Liver (tissue), 9 donors: ENCODE results near the gene GLP1R. TPM values are rescaled to one million over a fixed set of nuclear protein-coding genes. Genes with fewer than 3 reads are reported as not detected.

ENCODE experiments used
- DNase-seq: peaks from one replicate; pipeline ENCODE4 v3.0.0-alpha.2; 2017; ENCODE audit warnings: low spot score
- H3K27ac ChIP-seq, 2 donors: one replicate each; pipeline ENCODE4 v1.7.0; 2013; ENCODE audit warnings: inconsistent platforms in 2 of 2, low read length in 2 of 2, control low read depth in 1 of 2, low read depth in 1 of 2, mild to moderate bottlenecking in 1 of 2
- H3K27me3 ChIP-seq, 4 donors: one replicate each; pipeline versions ENCODE4 v1.6.1 to v1.7.0; 2013; ENCODE audit warnings: low read length in 3 of 4, inconsistent platforms in 1 of 4, mild to moderate bottlenecking in 1 of 4, moderate library complexity in 1 of 4; ENCODE audit not compliant: control insufficient read depth in 4 of 4, insufficient read depth in 4 of 4
- H3K36me3 ChIP-seq, 4 donors: one replicate each; pipeline versions ENCODE4 v1.6.1 to v1.7.0; 2013; ENCODE audit warnings: low read length in 3 of 4, mild to moderate bottlenecking in 3 of 4, low read depth in 1 of 4, moderate library complexity in 1 of 4; ENCODE audit not compliant: control insufficient read depth in 4 of 4, insufficient read depth in 3 of 4
- H3K4me1 ChIP-seq, 4 donors: one replicate each; pipeline versions ENCODE4 v1.6.1 to v1.7.0; 2013; ENCODE audit warnings: low read length in 3 of 4, mild to moderate bottlenecking in 3 of 4, moderate library complexity in 1 of 4; ENCODE audit not compliant: control insufficient read depth in 4 of 4, insufficient read depth in 4 of 4
- H3K4me3 ChIP-seq, 3 donors: one replicate each; pipeline versions ENCODE4 v1.6.1 to v1.7.0; 2013; ENCODE audit warnings: low read length in 3 of 3, control low read depth in 1 of 3, low read depth in 1 of 3, mild to moderate bottlenecking in 1 of 3
- H3K9ac ChIP-seq, 2 donors: one replicate each; pipeline ENCODE4 v1.7.0; 2013; ENCODE audit warnings: low read length in 2 of 2, mild to moderate bottlenecking in 2 of 2, moderate library complexity in 2 of 2, control low read depth in 1 of 2, low read depth in 1 of 2
- H3K9me3 ChIP-seq, 4 donors: one replicate each; pipeline versions ENCODE4 v1.6.1 to v1.7.0; 2013; ENCODE audit warnings: low read length in 3 of 4; ENCODE audit not compliant: control insufficient read depth in 4 of 4
- ATF3 ChIP-seq: IDR thresholded peaks from 2 replicates; pipeline ENCODE4 v1.6.1; 2016; ENCODE audit warnings: antibody characterized with exemption
- CTCF ChIP-seq: fragments of 150-350 bp; IDR thresholded peaks from 2 replicates; pipeline ENCODE4 v1.5.1; 2017; ENCODE audit warnings: improper control_type of control experiment, low read depth, low read length; ENCODE audit not compliant: missing input control
- EGR1 ChIP-seq, 2 donors: IDR thresholded peaks; 2 replicates each; pipeline ENCODE4 v1.6.1; 2016 to 2018; ENCODE audit warnings: antibody characterized with exemption in 2 of 2, low read depth in 2 of 2
- FOXA1 ChIP-seq: IDR thresholded peaks from 2 replicates; pipeline ENCODE4 v1.6.1; 2016; ENCODE audit warnings: antibody characterized with exemption
- FOXA2 ChIP-seq: IDR thresholded peaks from 2 replicates; pipeline ENCODE4 v1.6.1; 2016; ENCODE audit warnings: antibody characterized with exemption
- GABPA ChIP-seq, 2 donors: IDR thresholded peaks in 1 of 2; conservative IDR thresholded peaks in 1 of 2; 2 replicates each; pipeline ENCODE4 v1.6.1; 2016; ENCODE audit warnings: antibody characterized with exemption in 2 of 2, mild to moderate bottlenecking in 1 of 2, moderate library complexity in 1 of 2
- HNF4G ChIP-seq: IDR thresholded peaks from 2 replicates; pipeline ENCODE4 v1.6.1; 2016; ENCODE audit warnings: antibody characterized with exemption
- JUND ChIP-seq, 2 donors: IDR thresholded peaks; 2 replicates each; pipeline ENCODE4 v1.6.1; 2016; ENCODE audit warnings: antibody characterized with exemption in 2 of 2
- MAX ChIP-seq: IDR thresholded peaks from 2 replicates; pipeline ENCODE4 v1.6.1; 2016; ENCODE audit warnings: antibody characterized with exemption
- NR2F2 ChIP-seq: IDR thresholded peaks from 2 replicates; pipeline ENCODE4 v1.6.1; 2016; ENCODE audit warnings: antibody characterized with exemption
- RAD21 ChIP-seq, 2 donors: IDR thresholded peaks; 2 replicates each; pipeline ENCODE4 v1.6.1; 2016; ENCODE audit warnings: antibody characterized with exemption in 2 of 2, mild to moderate bottlenecking in 2 of 2
- REST ChIP-seq: IDR thresholded peaks from 2 replicates; pipeline ENCODE4 v1.6.1; 2016; ENCODE audit warnings: antibody characterized with exemption, mild to moderate bottlenecking
- RXRA ChIP-seq, 2 donors: IDR thresholded peaks; 2 replicates each; pipeline ENCODE4 v1.6.1; 2017 to 2018; ENCODE audit warnings: antibody characterized with exemption in 2 of 2, mild to moderate bottlenecking in 1 of 2
- SP1 ChIP-seq: IDR thresholded peaks from 2 replicates; pipeline ENCODE4 v1.6.1; 2018; ENCODE audit warnings: antibody characterized with exemption, mild to moderate bottlenecking
- TAF1 ChIP-seq: conservative IDR thresholded peaks from 2 replicates; pipeline ENCODE4 v1.6.1; 2016; ENCODE audit warnings: antibody characterized with exemption, mild to moderate bottlenecking
- ZBTB33 ChIP-seq: IDR thresholded peaks from 2 replicates; pipeline ENCODE4 v1.6.1; 2016; ENCODE audit warnings: antibody characterized with exemption
- WGBS: extraction: QIAGEN DNeasy Blood & Tissue Kit; methylation state at CpG from one replicate; pipeline ENCODE4 v1.1.7; 2013; 5-methylcytosine and 5-hydroxymethylcytosine counted together
- polyA plus RNA-seq, 2 donors: library from polyadenylated mRNA; stranded (reverse) in 1 of 2; unstranded in 1 of 2; fragments of 200-250 nt in 1 of 2; fragments of >200 nt in 1 of 2; fragmentation: Nextera tagmentation in 1 of 2; extraction: Ambion mirVana in 1 of 2; gene quantifications; one replicate each; pipeline versions ENCODE4 v1.2.1 to v1.2.3, GENCODE V29; 2013 to 2015
- total RNA-seq, 2 donors: library from RNA; depleted of rRNA; stranded (reverse); fragments of >200 nt; gene quantifications; one replicate each; pipeline ENCODE4 v1.2.3, GENCODE V29; 2014
- donor health status: healthy.
- donor health status: healthy.
- donor health status: healthy.
- donor health status: healthy.
- donor health status: healthy.

The GLP1R gene
- total and polyA plus RNA-seq, 4 donors: not detected

- TF ChIP-seq ZBTB33 (no peak), RXRA (IDR thresholded peaks at IDR 0.05) (no peak), SP1 (no peak), EGR1 (IDR thresholded peaks at IDR 0.05; ENCODE audit: low read depth in 2 of 2) (no peak), REST (no peak), NR2F2 (no peak), FOXA2 (no peak), RAD21 (IDR thresholded peaks at IDR 0.05) (no peak), FOXA1 (no peak), ATF3 (no peak), HNF4G (no peak), JUND (IDR thresholded peaks at IDR 0.05) (no peak), CTCF (no peak), GABPA (IDR thresholded peaks at IDR 0.05 in 1 of 2, conservative IDR thresholded peaks at IDR 0.05 in 1 of 2) (no peak), MAX (no peak)
- 78% methylated on average over 9 of the region's 9 CpGs for WGBS
- no peak for DNase-seq
These were observed 6.1 kb downstream of the GLP1R start for GRCh38 chr6:39054577-39055142.

GRCh38 chr6:39055661-39056060 is 7.1 kb downstream of the GLP1R start:
- Histone ChIP-seq H3K27ac (no peak overlapping the region), H3K36me3 (no peaks in the 10 kb centered on the region), H3K4me1 (no peaks in the 10 kb centered on the region), H3K4me3 (no peak overlapping the region), H3K9me3 (no peaks in the 10 kb centered on the region), H3K9ac (no peak overlapping the region), H3K27me3 (no peaks in the 10 kb centered on the region)
- WGBS: 92% methylated on average over 7 of the region's 7 CpGs
- DNase-seq: no peak
- no peak for TF ChIP-seq JUND (IDR thresholded peaks at IDR 0.05)
- no peak for TF ChIP-seq FOXA2
- no peak for TF ChIP-seq SP1
- no peak for TF ChIP-seq NR2F2
- no peak for TF ChIP-seq TAF1
- TF ChIP-seq EGR1 (IDR thresholded peaks at IDR 0.05; ENCODE audit: low read depth in 2 of 2): no peak
- TF ChIP-seq RAD21 (IDR thresholded peaks at IDR 0.05): no peak
- no peak for TF ChIP-seq GABPA (IDR thresholded peaks at IDR 0.05 in 1 of 2, conservative IDR thresholded peaks at IDR 0.05 in 1 of 2)

More at GRCh38 chr6:39054577-39055142, 6.1 kb downstream of the GLP1R start:
- Histone ChIP-seq H3K27me3 (peaks cover 0 to under 1% (median 0%) of the 10 kb centered on the region in 4 donors), H3K4me1 (no peaks in the 10 kb centered on the region), H3K9me3 (no peaks in the 10 kb centered on the region), H3K9ac (no peak overlapping the region), H3K36me3 (no peaks in the 10 kb centered on the region), H3K27ac (no peak overlapping the region), H3K4me3 (no peak overlapping the region)
